ENCODE measurements around the gene RGS5.

RGS5 gene

DNA sequence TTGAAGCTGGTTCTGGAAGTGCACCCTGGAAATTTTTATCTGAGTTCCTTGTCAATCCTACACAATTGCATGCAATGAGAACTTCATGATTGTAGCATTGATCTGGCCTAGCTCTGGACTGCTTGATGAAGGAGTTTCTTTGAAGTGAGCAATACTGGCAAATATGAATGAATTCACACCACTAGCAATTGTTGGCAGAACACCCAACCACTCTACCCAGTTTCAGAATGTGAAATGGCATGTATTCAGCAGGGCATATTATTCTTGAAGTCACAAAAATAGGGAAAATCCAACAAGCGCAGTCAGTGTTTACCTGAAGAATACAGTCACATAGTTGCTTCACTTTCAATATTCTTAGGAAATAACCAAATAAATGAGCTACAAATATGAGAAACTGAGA lies 57.3 kb downstream of the RGS5 start:
- DNase-seq (ENCODE audit: low spot score), result no peak

DNA sequence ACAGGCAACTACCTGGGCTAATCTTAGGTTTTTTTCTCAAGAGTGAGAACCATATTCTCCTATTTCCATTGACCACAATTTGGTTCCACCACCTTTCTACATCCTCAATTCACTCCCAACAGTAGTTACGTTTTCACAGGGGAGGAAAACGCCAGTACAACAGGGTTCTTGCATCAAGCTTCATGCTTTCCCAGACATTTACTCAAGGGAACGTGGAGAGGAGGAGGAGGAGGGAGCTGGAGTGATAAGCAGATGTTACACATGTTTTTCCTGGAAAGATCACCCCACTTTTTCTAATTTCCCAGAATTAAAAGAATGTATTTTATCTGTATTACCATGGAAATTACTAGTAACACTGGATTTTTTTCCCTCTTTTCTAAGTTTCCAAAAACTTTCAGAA lies 58.3 kb downstream of the RGS5 start:
- DNase-seq (ENCODE audit: low spot score), result no peak

DNA sequence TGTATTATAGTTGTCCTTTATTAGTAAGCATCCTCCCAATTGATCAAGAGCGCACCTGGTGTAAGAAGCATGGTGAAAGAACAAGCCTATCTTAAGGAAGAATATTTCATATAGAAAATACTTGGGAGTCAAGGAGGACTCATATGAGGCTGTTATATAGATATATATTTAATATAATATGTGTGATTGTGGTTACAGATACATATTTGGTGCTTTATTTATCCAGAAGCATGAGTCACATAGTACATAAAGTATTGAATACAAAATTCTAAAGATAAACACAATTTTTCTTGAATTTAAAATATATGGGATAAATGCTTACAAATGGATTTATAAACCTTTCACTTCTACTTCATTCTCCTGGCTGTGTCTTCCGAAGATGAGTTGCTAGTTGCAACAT lies 60.6 kb downstream of the RGS5 start:
- no peak for DNase-seq (ENCODE audit: low spot score)

DNA sequence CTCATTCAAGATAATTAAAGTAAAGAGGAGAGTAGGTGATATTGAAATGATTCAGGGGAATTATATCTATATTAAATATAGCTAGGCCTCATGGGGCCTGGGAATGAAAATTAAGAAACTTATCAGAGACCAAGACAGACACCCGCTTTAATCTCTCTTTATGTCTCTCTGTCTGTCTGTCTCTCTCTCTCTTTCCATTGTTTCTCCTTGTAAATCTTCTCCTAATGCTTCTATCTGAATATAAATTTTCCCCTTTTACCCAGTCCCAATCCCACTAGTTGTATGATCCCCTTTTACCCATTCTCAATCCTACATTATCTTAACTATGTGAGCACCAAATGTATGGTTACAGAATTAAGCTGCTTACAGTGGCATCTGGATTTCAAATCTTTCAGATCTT lies 61.2 kb downstream of the RGS5 start:
- no peak for DNase-seq (ENCODE audit: low spot score)

GRCh38 chr1:163137556-163138265 lies 65.0 kb downstream of the RGS5 start:
- DNase-seq (ENCODE audit: low spot score), result no peak

GRCh38 chr1:163131981-163132380 lies 70.7 kb downstream of the RGS5 start:
- DNase-seq (ENCODE audit: low spot score), result no peak

DNA sequence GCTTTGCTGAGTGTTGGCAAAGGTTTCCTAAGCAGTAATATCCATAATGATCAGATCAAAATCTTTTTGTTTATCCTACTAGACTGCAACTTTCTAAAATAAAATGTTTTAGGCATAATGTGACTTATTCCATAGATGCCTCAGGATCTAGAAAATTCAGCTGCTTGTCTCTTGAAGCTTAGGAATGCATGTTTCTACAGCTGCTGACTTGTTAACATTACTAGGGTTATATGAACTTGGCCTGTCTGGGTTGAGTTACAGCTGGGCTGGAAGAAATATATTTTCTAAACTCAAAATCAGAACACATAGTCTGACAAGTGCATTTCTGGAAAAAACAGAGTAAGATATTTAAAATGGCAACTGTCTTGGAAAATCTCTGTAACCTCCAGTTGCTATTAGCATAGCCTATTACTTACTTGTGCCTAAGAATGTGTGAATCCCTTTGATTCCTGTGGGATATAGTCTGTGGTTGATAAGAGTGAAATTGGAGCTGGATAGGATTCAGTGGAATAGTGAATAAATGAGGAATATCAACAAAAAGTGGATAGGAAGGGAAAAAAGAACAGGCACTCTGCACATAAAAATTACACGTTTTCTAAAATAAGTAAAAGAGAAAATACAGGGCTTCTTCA lies 72.4 kb downstream of the RGS5 start:
- DNase-seq (ENCODE audit: low spot score), result no peak

- DNase-seq (ENCODE audit: low spot score), result no peak
Observed at GRCh38 chr1:163128282-163128681, 74.4 kb downstream of the RGS5 start.

- DNase-seq (ENCODE audit: low spot score), result no peak
Observed at GRCh38 chr1:163124812-163125211, 77.9 kb downstream of the RGS5 start.

- no peak for DNase-seq (ENCODE audit: low spot score)
Observed at GRCh38 chr1:163120372-163120771, 82.3 kb downstream of the RGS5 start.

DNA sequence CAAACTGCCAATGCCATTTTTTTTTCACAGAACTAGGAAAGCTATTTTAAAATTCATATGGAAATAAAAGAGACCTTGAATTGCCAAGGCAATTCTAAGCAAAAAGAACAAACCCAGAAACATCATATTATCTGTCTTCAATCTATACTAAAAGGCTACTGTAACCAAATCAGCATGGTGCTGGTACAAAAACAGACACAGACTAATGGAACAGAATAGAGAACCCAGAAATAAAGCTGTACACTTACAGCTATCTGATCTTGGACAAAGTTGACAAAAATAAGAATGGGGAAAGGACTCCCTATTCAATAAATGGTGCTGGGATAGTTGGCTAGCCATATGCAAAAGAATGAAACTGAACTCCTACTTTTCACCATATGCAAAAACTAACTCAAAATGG lies 83.0 kb downstream of the RGS5 start:
- no peak for DNase-seq (ENCODE audit: low spot score)

DNA sequence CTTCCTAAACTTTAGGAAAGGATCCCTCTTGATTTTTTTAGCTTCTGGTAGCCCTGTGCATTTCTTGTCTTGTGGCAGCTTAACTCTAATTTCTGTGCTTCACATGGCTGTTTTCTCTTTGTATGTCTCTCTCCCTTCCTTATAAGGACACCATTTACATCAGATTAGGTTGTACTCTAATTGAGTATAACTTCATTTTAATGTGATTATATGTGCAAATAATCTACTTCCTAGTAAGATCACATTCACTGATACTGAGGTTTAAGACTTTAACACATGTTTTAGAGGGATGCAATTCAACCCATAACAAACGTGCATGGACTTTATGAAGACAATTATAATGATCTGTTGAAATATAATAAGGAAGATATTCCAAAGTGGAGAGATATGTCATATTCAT lies 86.8 kb downstream of the RGS5 start:
- no peak for DNase-seq (ENCODE audit: low spot score)

DNA sequence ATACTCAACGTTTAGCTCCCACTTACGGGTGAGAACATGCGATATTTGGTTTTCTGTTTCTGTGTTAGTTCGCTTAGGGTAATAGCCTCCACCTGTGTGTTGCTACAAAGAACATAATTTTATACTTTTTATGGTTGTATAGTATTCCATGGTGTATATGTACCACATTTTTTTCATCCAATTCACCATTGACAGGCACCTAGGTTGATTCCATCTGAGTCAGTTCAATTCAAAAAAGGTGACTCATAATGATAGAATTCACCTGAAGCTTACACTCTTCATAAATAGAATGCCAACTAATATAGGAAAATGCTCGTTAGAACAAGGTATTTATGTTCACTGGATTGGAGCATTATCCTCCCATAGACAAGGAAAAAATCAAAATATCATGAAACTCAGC lies 95.1 kb downstream of the RGS5 start:
- no peak for DNase-seq (ENCODE audit: low spot score)

DNA sequence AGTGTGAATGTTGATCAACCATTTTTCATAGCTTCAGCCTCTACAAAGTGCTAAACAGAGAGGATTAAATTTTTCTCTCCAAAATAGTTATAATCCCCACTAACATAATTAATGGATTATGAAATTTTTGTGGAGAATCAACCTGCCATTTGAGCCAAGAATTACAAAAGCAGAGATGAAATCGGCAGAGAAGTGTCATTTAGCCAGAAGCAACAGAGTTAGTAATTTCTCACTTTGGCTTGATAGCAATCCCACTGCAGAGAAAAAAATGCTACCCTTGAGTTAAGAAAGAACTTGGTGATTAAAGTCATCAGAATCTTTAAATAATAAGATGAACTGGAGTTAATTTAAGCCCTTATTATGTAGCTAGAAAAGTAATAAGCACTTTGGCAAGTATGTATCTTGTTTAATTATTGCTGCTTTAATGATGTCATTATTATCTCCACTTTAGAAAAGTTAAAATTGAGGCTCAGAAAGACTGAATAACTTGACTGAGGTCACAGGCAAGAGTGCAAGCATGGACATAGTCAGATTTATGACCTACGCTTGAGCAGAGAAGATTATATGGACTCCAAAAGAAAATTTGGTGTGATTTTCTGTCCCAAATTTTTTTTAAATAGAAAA lies 96.2 kb downstream of the RGS5 start:
- no peak for DNase-seq (ENCODE audit: low spot score)

DNA sequence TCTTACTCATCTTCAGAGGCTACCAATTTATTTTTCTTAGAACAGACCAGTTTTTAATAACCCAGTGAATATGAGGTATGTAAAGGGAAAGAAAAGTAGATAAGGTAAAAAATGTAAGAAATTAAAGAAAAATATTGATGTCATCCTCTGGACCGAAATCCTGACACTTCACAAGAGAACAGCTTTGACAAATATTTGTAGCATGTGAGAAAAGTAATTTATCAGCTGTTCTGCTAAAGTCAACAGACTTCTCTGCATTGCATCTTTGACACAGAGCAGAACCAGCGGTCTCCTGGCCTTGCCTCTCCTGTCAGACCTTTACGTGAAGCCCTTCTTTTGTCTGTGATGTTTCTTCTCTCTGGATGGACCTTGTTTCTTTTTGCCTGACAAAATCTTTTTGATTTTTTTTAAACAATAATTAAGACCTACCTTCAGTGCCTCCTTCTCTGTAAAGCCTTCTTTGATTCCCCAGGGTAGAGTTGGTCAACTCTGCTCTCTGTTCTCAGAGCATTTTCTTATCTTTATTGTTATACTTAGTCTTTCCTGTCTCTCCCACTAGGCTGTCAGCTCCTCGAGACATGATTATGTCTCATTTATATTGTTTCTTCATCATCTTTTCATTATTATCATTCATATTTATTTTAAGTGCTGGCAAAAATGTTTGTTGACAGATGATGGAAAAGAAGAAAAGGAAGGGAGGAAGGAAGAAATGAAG lies 98.2 kb downstream of the RGS5 start:
- DNase-seq (ENCODE audit: low spot score), result no peak

GRCh38 chr1:163102590-163102989 lies 100.1 kb downstream of the RGS5 start:
- no peak for DNase-seq (ENCODE audit: low spot score)

- DNase-seq (ENCODE audit: low spot score), result no peak
Observed at GRCh38 chr1:163095213-163095612, 107.5 kb downstream of the RGS5 start.

DNA sequence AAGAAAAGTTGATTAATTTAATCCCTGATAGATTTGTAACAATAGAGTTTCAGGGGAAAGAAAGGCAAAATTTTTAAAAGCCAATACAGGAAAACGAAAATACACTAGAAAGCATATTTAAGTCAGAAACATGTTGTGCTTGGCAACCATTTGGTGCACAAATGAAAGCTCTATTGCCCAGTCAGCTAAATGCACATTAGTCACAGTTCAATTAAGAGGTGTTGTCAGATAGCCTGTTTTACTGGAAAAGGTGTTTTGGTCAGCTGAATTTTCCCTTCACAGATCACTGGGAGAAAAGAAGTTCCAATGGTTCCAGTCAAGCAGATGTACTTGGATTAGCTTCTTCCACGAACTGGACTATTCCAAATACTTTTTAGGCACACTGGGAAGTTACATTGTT lies 108.1 kb downstream of the RGS5 start:
- DNase-seq (ENCODE audit: low spot score), result no peak

- DNase-seq (ENCODE audit: low spot score), result no peak
Observed at GRCh38 chr1:163094182-163094581, 108.5 kb downstream of the RGS5 start.

DNA sequence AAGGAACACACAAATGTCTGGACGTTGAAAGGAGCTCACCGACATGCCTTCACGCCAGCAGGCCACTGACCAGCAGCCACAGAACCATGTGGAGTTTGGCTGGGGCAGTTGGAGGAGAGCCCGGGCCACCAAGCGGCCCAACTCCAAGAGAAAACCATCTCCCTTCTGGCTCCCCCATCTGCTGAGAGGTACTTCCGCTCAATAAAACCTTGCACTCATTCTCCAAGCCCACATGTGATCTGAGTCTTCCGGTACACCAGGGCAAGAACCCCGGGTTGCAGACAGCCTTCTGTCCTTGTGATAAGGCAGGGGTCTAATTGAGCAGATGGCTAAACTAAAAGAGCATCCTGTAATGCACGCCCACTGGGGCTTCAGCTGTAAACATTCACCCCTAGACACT lies 109.1 kb downstream of the RGS5 start:
- no peak for DNase-seq (ENCODE audit: low spot score)

DNA sequence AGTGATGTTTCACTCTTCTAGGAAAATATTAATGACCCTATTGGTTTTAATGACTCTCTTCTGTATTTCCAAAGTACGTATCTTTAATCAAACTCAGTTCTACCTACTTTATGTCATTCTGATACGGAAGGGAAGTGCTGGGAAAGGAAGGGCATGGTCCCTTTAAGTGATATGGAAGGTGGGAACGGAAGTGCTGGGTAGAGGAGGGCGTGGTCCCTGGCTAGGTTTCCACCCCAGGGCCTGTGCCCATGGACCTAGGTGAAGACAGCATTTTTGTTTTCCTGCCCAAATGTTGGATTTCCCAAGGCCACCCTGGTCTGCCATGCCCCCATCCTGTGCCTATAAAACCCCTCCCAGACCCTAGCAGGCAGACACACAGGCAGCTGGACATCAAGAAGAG lies 109.5 kb downstream of the RGS5 start:
- no peak for DNase-seq (ENCODE audit: low spot score)

Data from hepatic stellate cell (primary cell).